Astrocyte (in vitro differentiated cells and primary cell): ENCODE results near the gene TRANK1. TPM values are rescaled to one million over a fixed set of nuclear protein-coding genes. Genes with fewer than 3 reads are reported as not detected.

Experiments
- DNase-seq: peaks from one replicate; pipeline ENCODE4 v3.0.0-alpha.2; 2010; ENCODE audit warnings: low read depth
- FAIRE-seq: peaks from 2 replicates; lab custom pipeline; 2011; peaks lifted over from hg19 to GRCh38; lab: Jason Lieb, UNC
- H2AFZ ChIP-seq: 2 replicates; pipeline ENCODE4 v1.6.0; 2012; ENCODE audit warnings: low read depth, low read length, inconsistent platforms
- H3K27ac ChIP-seq: 2 replicates; pipeline ENCODE4 v1.5.1; 2011; ENCODE audit warnings: low read depth, low read length, inconsistent platforms
- H3K27me3 ChIP-seq: 2 replicates; pipeline ENCODE4 v1.6.0; 2011; ENCODE audit warnings: low read length, inconsistent platforms; ENCODE audit not compliant: insufficient read depth
- H3K36me3 ChIP-seq: 2 replicates; pipeline ENCODE4 v1.5.1; 2011; ENCODE audit warnings: low read length, inconsistent platforms; ENCODE audit not compliant: insufficient read depth
- H3K4me1 ChIP-seq: 2 replicates; pipeline ENCODE4 v1.5.1; 2011; ENCODE audit warnings: low read length, inconsistent platforms; ENCODE audit not compliant: insufficient read depth
- H3K4me2 ChIP-seq: 2 replicates; pipeline ENCODE4 v1.6.0; 2012; ENCODE audit warnings: low read length, inconsistent platforms
- H3K4me3 ChIP-seq: 2 replicates; pipeline ENCODE4 v1.5.1; 2011; ENCODE audit warnings: low read depth, mild to moderate bottlenecking, low read length, inconsistent platforms; ENCODE audit not compliant: insufficient read depth
- H3K79me2 ChIP-seq: 2 replicates; pipeline ENCODE4 v1.6.0; 2012; ENCODE audit warnings: mild to moderate bottlenecking, low read length, inconsistent platforms; ENCODE audit not compliant: insufficient read depth
- H3K9ac ChIP-seq: 2 replicates; pipeline ENCODE4 v1.6.0; 2012; ENCODE audit warnings: mild to moderate bottlenecking, low read length, inconsistent platforms
- H3K9me3 ChIP-seq: 2 replicates; pipeline ENCODE4 v1.5.1; 2012; ENCODE audit warnings: low read depth, mild to moderate bottlenecking, low read length, inconsistent platforms; ENCODE audit not compliant: insufficient read depth
- H4K20me1 ChIP-seq: 2 replicates; pipeline ENCODE4 v1.6.0; 2012; ENCODE audit warnings: low read length, inconsistent platforms; ENCODE audit not compliant: insufficient read depth
- H3K27ac Mint-ChIP-seq: one replicate; pipeline ENCODE4 v1.8.0; 2021; ENCODE audit warnings: mild to moderate bottlenecking, mixed read lengths; ENCODE audit not compliant: unreplicated experiment
- H3K27me3 Mint-ChIP-seq: one replicate; pipeline ENCODE4 v1.8.0; 2021; ENCODE audit warnings: low read depth, mixed read lengths; ENCODE audit not compliant: unreplicated experiment
- H3K36me3 Mint-ChIP-seq: one replicate; pipeline ENCODE4 v1.8.0; 2021; ENCODE audit warnings: low read depth, mixed read lengths; ENCODE audit not compliant: unreplicated experiment
- H3K4me1 Mint-ChIP-seq: one replicate; pipeline ENCODE4 v1.8.0; 2021; ENCODE audit warnings: low read depth, mixed read lengths; ENCODE audit not compliant: unreplicated experiment
- H3K4me3 Mint-ChIP-seq: one replicate; pipeline ENCODE4 v1.8.0; 2021; ENCODE audit warnings: mild to moderate bottlenecking, moderate library complexity, mixed read lengths; ENCODE audit not compliant: unreplicated experiment
- H3K9me3 Mint-ChIP-seq: one replicate; pipeline ENCODE4 v1.8.0; 2021; ENCODE audit warnings: mild to moderate bottlenecking, mixed read lengths; ENCODE audit not compliant: unreplicated experiment
- EZH2 ChIP-seq: IDR thresholded peaks from 2 replicates; pipeline ENCODE4 v1.6.1; 2012; ENCODE audit warnings: mild to moderate bottlenecking, low read length, inconsistent platforms; ENCODE audit not compliant: insufficient read depth
- total RNA-seq: library from RNA; stranded (reverse); gene quantifications from 2 replicates; pipeline ENCODE4 v1.2.1, GENCODE V29; 2021
- TF ChIP-seq, protein P1 (sequence below): IDR thresholded peaks from 2 replicates; pipeline ENCODE4 v1.5.1; 2011; ENCODE audit warnings: low read depth, mild to moderate bottlenecking, inconsistent platforms, low read length, moderate library complexity; ENCODE audit not compliant: insufficient read depth

The TRANK1 gene
- total RNA-seq, 1 donor from 2014 or later, result 5.6 TPM

DNA sequence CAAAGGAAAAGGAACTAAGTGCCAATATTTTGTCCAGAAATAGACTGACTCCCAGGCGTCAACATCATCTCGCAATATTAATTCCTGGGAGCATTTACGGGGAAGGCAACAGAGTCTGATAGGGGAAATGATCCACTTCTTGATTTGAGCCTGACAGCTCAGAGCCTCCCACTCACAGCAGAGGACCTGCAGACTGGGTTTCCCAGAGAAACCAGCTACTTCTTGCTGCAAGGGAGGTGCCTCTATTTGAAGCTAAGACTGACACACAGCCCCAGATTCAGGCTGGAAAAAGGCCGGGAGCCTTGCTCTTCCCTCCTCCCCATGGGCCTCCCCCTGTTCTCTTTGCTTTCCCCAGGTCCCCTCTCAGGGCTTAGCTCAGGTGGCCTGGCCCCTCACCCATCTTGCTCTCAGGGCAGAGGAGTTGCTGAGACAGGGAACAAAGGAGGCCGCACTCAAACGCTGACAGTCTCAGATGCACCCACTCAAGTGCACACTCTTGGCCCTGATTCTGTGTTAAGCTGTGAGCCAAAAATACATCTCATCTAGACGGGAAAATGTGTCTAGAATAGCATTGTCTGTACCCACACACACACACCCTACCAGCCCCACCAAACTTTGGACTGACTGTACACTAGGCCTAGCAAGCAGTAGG lies 130.7 kb downstream of the TRANK1 start:
- no peaks in the 10 kb centered on the region for H3K9me3 ChIP-seq
- H3K36me3 ChIP-seq, result no peaks in the 10 kb centered on the region
- no peak overlapping the region for H3K27ac ChIP-seq
- Mint-ChIP-seq H3K27me3 (peaks cover 29% of the 10 kb centered on the region), H3K9me3 (no peaks in the 10 kb centered on the region), H3K36me3 (no peaks in the 10 kb centered on the region), H3K4me3 (no peak overlapping the region), H3K27ac (no peak overlapping the region), H3K4me1 (peaks cover 4% of the 10 kb centered on the region)
- H2AFZ ChIP-seq, result no peak overlapping the region
- no peak overlapping the region for H3K4me2 ChIP-seq
- H3K4me1 ChIP-seq, result no peaks in the 10 kb centered on the region
- no peak for DNase-seq
- FAIRE-seq, result no peak
- no peak overlapping the region for H3K4me3 ChIP-seq
- no peaks in the 10 kb centered on the region for H3K79me2 ChIP-seq
- no peak overlapping the region for H3K9ac ChIP-seq
- no peak for TF ChIP-seq EZH2
- TF ChIP-seq, protein P1, sequence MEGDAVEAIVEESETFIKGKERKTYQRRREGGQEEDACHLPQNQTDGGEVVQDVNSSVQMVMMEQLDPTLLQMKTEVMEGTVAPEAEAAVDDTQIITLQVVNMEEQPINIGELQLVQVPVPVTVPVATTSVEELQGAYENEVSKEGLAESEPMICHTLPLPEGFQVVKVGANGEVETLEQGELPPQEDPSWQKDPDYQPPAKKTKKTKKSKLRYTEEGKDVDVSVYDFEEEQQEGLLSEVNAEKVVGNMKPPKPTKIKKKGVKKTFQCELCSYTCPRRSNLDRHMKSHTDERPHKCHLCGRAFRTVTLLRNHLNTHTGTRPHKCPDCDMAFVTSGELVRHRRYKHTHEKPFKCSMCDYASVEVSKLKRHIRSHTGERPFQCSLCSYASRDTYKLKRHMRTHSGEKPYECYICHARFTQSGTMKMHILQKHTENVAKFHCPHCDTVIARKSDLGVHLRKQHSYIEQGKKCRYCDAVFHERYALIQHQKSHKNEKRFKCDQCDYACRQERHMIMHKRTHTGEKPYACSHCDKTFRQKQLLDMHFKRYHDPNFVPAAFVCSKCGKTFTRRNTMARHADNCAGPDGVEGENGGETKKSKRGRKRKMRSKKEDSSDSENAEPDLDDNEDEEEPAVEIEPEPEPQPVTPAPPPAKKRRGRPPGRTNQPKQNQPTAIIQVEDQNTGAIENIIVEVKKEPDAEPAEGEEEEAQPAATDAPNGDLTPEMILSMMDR, result no peak
- no peaks in the 10 kb centered on the region for H4K20me1 ChIP-seq
- H3K27me3 ChIP-seq, result no peaks in the 10 kb centered on the region

DNA sequence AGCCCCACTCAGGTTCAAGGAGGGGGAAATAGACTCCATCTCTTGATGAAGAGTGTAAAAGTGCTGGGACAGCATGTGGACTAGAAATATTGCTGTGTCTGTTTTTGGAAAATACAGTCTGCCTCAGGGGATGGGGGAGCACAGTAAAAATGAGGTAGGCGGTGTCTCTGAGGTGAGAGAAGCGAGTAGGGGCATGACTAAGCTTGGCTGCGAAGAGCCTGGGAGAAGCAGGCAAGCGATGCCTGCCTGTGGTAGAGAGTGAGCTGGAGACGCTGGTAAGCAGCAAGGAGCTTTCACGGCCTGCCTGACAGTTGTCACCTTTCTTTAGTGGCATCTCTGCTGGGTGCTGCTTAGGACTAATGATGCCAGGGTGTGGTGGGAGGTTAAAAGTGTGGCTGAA lies 131.5 kb downstream of the TRANK1 start:
- Histone ChIP-seq H2AFZ (no peak overlapping the region), H4K20me1 (no peaks in the 10 kb centered on the region), H3K27ac (no peak overlapping the region), H3K4me2 (no peak overlapping the region), H3K36me3 (no peaks in the 10 kb centered on the region), H3K9me3 (no peaks in the 10 kb centered on the region), H3K9ac (no peak overlapping the region), H3K79me2 (no peaks in the 10 kb centered on the region), H3K4me3 (no peak overlapping the region), H3K27me3 (no peaks in the 10 kb centered on the region), H3K4me1 (no peaks in the 10 kb centered on the region)
- Mint-ChIP-seq H3K27me3 (peaks cover 27% of the 10 kb centered on the region), H3K4me3 (no peak overlapping the region), H3K9me3 (no peaks in the 10 kb centered on the region), H3K27ac (no peak overlapping the region), H3K36me3 (no peaks in the 10 kb centered on the region), H3K4me1 (peaks cover 4% of the 10 kb centered on the region)
- no peak for DNase-seq
- no peak for FAIRE-seq
- TF ChIP-seq, protein P1, result no peak
- TF ChIP-seq EZH2, result no peak

DNA sequence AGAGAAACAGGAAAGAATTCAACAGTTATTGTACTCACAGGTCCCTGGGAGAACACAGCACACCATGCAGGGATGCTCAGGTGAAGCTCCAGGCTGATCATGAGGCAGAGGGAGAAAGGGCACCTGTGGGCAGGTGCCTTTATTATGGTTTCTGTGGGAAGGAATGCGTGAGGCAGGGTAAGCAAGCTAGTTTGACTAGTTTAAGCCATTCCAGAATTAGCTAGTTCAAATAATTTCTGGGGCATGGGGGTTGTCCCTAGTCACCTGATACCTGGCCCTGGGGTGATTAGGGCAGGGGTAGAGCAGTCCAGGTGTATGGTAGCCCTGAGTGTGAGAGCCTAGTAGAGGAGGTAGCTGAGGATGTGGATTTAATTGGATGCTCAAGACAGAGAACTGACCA lies 132.6 kb downstream of the TRANK1 start:
- H3K4me3 ChIP-seq, result no peak overlapping the region
- no peaks in the 10 kb centered on the region for H3K9me3 ChIP-seq
- no peaks in the 10 kb centered on the region for H3K36me3 ChIP-seq
- DNase-seq (no peak), FAIRE-seq (no peak)
- H3K27me3 ChIP-seq, result no peaks in the 10 kb centered on the region
- H3K4me3 Mint-ChIP-seq, result no peak overlapping the region
- peaks cover 24% of the 10 kb centered on the region for H3K27me3 Mint-ChIP-seq
- no peak overlapping the region for H3K27ac ChIP-seq
- H4K20me1 ChIP-seq, result no peaks in the 10 kb centered on the region
- no peak overlapping the region for H3K9ac ChIP-seq
- H3K9me3 Mint-ChIP-seq, result no peaks in the 10 kb centered on the region
- H3K79me2 ChIP-seq, result no peaks in the 10 kb centered on the region
- H3K36me3 Mint-ChIP-seq, result no peaks in the 10 kb centered on the region
- H3K4me1 ChIP-seq, result no peaks in the 10 kb centered on the region
- H3K4me2 ChIP-seq, result no peak overlapping the region
- TF ChIP-seq, protein P1, result no peak
- no peak for TF ChIP-seq EZH2
- no peak overlapping the region for H2AFZ ChIP-seq
- H3K4me1 Mint-ChIP-seq, result peaks cover 4% of the 10 kb centered on the region
- H3K27ac Mint-ChIP-seq, result no peak overlapping the region
